Activated CD4-positive, alpha-beta memory T cell treated with anti-CD3 and anti-CD28 coated beads for 36 hours (primary cell): ENCODE measurements around the gene IGF2BP3. TPM values are rescaled to one million over a fixed set of nuclear protein-coding genes. Genes with fewer than 3 reads are reported as not detected.
"Not testable (repeated sequence)": the region's sequence is repeated elsewhere in the genome, so short reads cannot be mapped to it uniquely, and the experiment has no call there.

Experiments
- CTCF ChIA-PET: fragments of 350-600 bp; sonication (Branson Sonifier 250); formaldehyde crosslinking; loops from one replicate; lab custom pipeline; 2021; ENCODE audit warnings: antibody characterized with exemption, inconsistent platforms; lab: Charles Lee
- POLR2A ChIA-PET: fragments of 350-600 bp; sonication (Branson Sonifier 250); formaldehyde crosslinking; loops from one replicate; lab custom pipeline; 2021; ENCODE audit warnings: antibody characterized with exemption; lab: Charles Lee
- DNase-seq: peaks from one replicate; pipeline ENCODE4 v3.0.0-alpha.2; 2020
- H3K27ac Mint-ChIP-seq: one replicate; pipeline ENCODE4 v1.8.0; 2021; ENCODE audit warnings: mixed read lengths
- H3K27me3 Mint-ChIP-seq: one replicate; pipeline ENCODE4 v1.8.0; 2021; ENCODE audit warnings: mixed read lengths
- H3K36me3 Mint-ChIP-seq: one replicate; pipeline ENCODE4 v1.8.0; 2021; ENCODE audit warnings: mixed read lengths
- H3K4me1 Mint-ChIP-seq: one replicate; pipeline ENCODE4 v1.8.0; 2021; ENCODE audit warnings: low read depth, mixed read lengths
- H3K4me3 Mint-ChIP-seq: one replicate; pipeline ENCODE4 v1.8.0; 2021; ENCODE audit warnings: mild to moderate bottlenecking, mixed read lengths
- H3K9me3 Mint-ChIP-seq: one replicate; pipeline ENCODE4 v1.8.0; 2021; ENCODE audit warnings: mixed read lengths
- intact Hi-C: fragments of 100-400 bp; cut with micrococcal nuclease; formaldehyde crosslinking; loops from one replicate; pipeline ENCODE4 v1.15.1; 2023
- total RNA-seq, 2 experiments: library from RNA; stranded (reverse); gene quantifications; one replicate each; pipeline ENCODE4 v1.2.3, GENCODE V29; 2021

Gene IGF2BP3
- total RNA-seq = under 1 TPM; 0.19 to 0.24 TPM

GRCh38 chr7:23470330-23471105, at the start of gene IGF2BP3:
Gene IGF2BP3, minus strand, starts transcription at chr7:23470491. Its CDS starts 381 bp downstream, at chr7:23470110.
- no peaks in the 10 kb centered on the region for H3K9me3 Mint-ChIP-seq
- POLR2A ChIA-PET = no interaction called here
- peaks cover 2% of the 10 kb centered on the region for H3K36me3 Mint-ChIP-seq
- H3K27me3 Mint-ChIP-seq = peaks cover 62% of the 10 kb centered on the region
- H3K27ac Mint-ChIP-seq = no peak within 1 kb of the TSS
- peak within 1 kb of the TSS; percentile 64 for H3K4me3 Mint-ChIP-seq
- peaks cover 43% of the 10 kb centered on the region for H3K4me1 Mint-ChIP-seq
- CTCF ChIA-PET = interaction anchor here (0.7 to 1.4 kb wide), 3 partner anchors 112 to 194 kb away, joined by 3 to 9 read pairs (median 3); no protein-coding TSS in a partner anchor
- peak; percentile 44 for DNase-seq
- intact Hi-C loops = loop anchor here (2.0 to 5.0 kb wide), 2 partner anchors 60 to 127 kb away; partner anchors contain the start of genes CCDC126 and TRA2A

- ChIA-PET CTCF (interaction anchor here (1.0 kb wide), 1 partner anchor 242 kb away, joined by 3 read pairs; no protein-coding TSS in a partner anchor), POLR2A (interaction anchor here (0.6 kb wide), 2 partner anchors 11 to 117 kb away, joined by 3 read pairs; no protein-coding TSS in a partner anchor)
- peak; percentile 31 for DNase-seq
- Mint-ChIP-seq H3K4me1 (peaks cover 19% of the 10 kb centered on the region), H3K9me3 (no peaks in the 10 kb centered on the region), H3K36me3 (peaks cover 64% of the 10 kb centered on the region), H3K4me3 (no peak overlapping the region), H3K27ac (peak overlapping the region; percentile 71), H3K27me3 (no peaks in the 10 kb centered on the region)
- intact Hi-C loops = loop anchor here (2.0 kb wide), 1 partner anchor 16 kb away; the partner anchor contains the start of gene TRA2A
Observed at GRCh38 chr7:23514755-23515154, 44.5 kb upstream of the IGF2BP3 start.

GRCh38 chr7:23513746-23514145, 43.5 kb upstream of the IGF2BP3 start:
- H3K4me3 Mint-ChIP-seq, H3K27ac Mint-ChIP-seq, POLR2A ChIA-PET, H3K27me3 Mint-ChIP-seq, H3K9me3 Mint-ChIP-seq, DNase-seq: not testable (repeated sequence)
- CTCF ChIA-PET = interaction anchor here (0.7 kb wide), 1 partner anchor 1484 kb away, joined by 3 read pairs; no protein-coding TSS in a partner anchor
- peaks cover 19% of the 10 kb centered on the region for H3K4me1 Mint-ChIP-seq
- H3K36me3 Mint-ChIP-seq = peaks cover 60% of the 10 kb centered on the region
- intact Hi-C loops = loop anchor here (2.0 kb wide), 1 partner anchor 17 kb away; the partner anchor contains the start of gene TRA2A

GRCh38 chr7:23494009-23494408, 23.7 kb upstream of the IGF2BP3 start:
- intact Hi-C loops = no loop called here
- Mint-ChIP-seq H3K27me3 (no peaks in the 10 kb centered on the region), H3K27ac (no peak overlapping the region), H3K4me1 (peaks cover 3% of the 10 kb centered on the region), H3K9me3 (no peaks in the 10 kb centered on the region), H3K36me3 (peaks cover 6% of the 10 kb centered on the region), H3K4me3 (no peak overlapping the region)
- DNase-seq = no peak
- CTCF ChIA-PET = interaction anchor here (1.3 kb wide), 1 partner anchor 26 kb away, joined by 3 read pairs; no protein-coding TSS in a partner anchor
- POLR2A ChIA-PET = interaction anchor here (0.6 kb wide), 1 partner anchor 21 kb away, joined by 4 read pairs; no protein-coding TSS in a partner anchor

GRCh38 chr7:23491502-23491901, 21.2 kb upstream of the IGF2BP3 start:
- no peak for DNase-seq
- peak overlapping the region; percentile 80 for H3K4me3 Mint-ChIP-seq
- ChIA-PET CTCF (interaction anchor here (1.2 to 2.1 kb wide), 2 partner anchors 17 to 219 kb away, joined by 4 to 11 read pairs; no protein-coding TSS in a partner anchor), POLR2A (no interaction called here)
- H3K27me3 Mint-ChIP-seq = no peaks in the 10 kb centered on the region
- intact Hi-C loops = no loop called here
- peaks cover 3% of the 10 kb centered on the region for H3K4me1 Mint-ChIP-seq
- peaks cover 4% of the 10 kb centered on the region for H3K36me3 Mint-ChIP-seq
- no peaks in the 10 kb centered on the region for H3K9me3 Mint-ChIP-seq
- no peak overlapping the region for H3K27ac Mint-ChIP-seq

GRCh38 chr7:23490357-23491135, 20.3 kb upstream of the IGF2BP3 start:
- H3K4me3 Mint-ChIP-seq = peak overlapping the region; percentile 80
- ChIA-PET CTCF (interaction anchor here (0.9 to 2.1 kb wide), 3 partner anchors 27 to 218 kb away, joined by 3 to 11 read pairs (median 3); no protein-coding TSS in a partner anchor), POLR2A (no interaction called here)
- intact Hi-C loops = no loop called here
- H3K4me1 Mint-ChIP-seq = peaks cover 3% of the 10 kb centered on the region
- H3K36me3 Mint-ChIP-seq = peaks cover 4% of the 10 kb centered on the region
- H3K9me3 Mint-ChIP-seq = no peaks in the 10 kb centered on the region
- DNase-seq = peak; percentile 65
- peak overlapping the region; percentile 80 for H3K27ac Mint-ChIP-seq
- H3K27me3 Mint-ChIP-seq = no peaks in the 10 kb centered on the region

- intact Hi-C loops, H3K27ac Mint-ChIP-seq, DNase-seq, CTCF ChIA-PET, H3K9me3 Mint-ChIP-seq, H3K27me3 Mint-ChIP-seq, H3K36me3 Mint-ChIP-seq, H3K4me1 Mint-ChIP-seq, H3K4me3 Mint-ChIP-seq: not testable (repeated sequence)
- POLR2A ChIA-PET = interaction anchor here (1.0 kb wide), 1 partner anchor 10 kb away, joined by 4 read pairs; no protein-coding TSS in a partner anchor
Observed at GRCh38 chr7:23488714-23489113, 18.4 kb upstream of the IGF2BP3 start.

GRCh38 chr7:23487670-23488069, 17.4 kb upstream of the IGF2BP3 start:
- no peaks in the 10 kb centered on the region for H3K27me3 Mint-ChIP-seq
- peaks cover 3% of the 10 kb centered on the region for H3K4me1 Mint-ChIP-seq
- no peak overlapping the region for H3K27ac Mint-ChIP-seq
- no peak overlapping the region for H3K4me3 Mint-ChIP-seq
- no peak for DNase-seq
- H3K9me3 Mint-ChIP-seq = no peaks in the 10 kb centered on the region
- CTCF ChIA-PET = no interaction called here
- POLR2A ChIA-PET = interaction anchor here (1.0 kb wide), 1 partner anchor 11 kb away, joined by 4 read pairs; no protein-coding TSS in a partner anchor
- intact Hi-C loops = no loop called here
- peaks cover 4% of the 10 kb centered on the region for H3K36me3 Mint-ChIP-seq

- no peak overlapping the region for H3K4me3 Mint-ChIP-seq
- no peaks in the 10 kb centered on the region for H3K27me3 Mint-ChIP-seq
- ChIA-PET POLR2A (no interaction called here), CTCF (no interaction called here)
- intact Hi-C loops = no loop called here
- peaks cover 3% of the 10 kb centered on the region for H3K4me1 Mint-ChIP-seq
- peaks cover 4% of the 10 kb centered on the region for H3K36me3 Mint-ChIP-seq
- H3K27ac Mint-ChIP-seq = no peak overlapping the region
- no peak for DNase-seq
- no peaks in the 10 kb centered on the region for H3K9me3 Mint-ChIP-seq
Observed at GRCh38 chr7:23486002-23486773, 15.9 kb upstream of the IGF2BP3 start.

GRCh38 chr7:23482686-23483085, 12.4 kb upstream of the IGF2BP3 start:
- no peaks in the 10 kb centered on the region for H3K36me3 Mint-ChIP-seq
- no peaks in the 10 kb centered on the region for H3K4me1 Mint-ChIP-seq
- H3K27ac Mint-ChIP-seq = no peak overlapping the region
- POLR2A ChIA-PET = no interaction called here
- CTCF ChIA-PET = no interaction called here
- intact Hi-C loops = no loop called here
- no peak overlapping the region for H3K4me3 Mint-ChIP-seq
- no peak for DNase-seq
- peaks cover 8% of the 10 kb centered on the region for H3K27me3 Mint-ChIP-seq
- H3K9me3 Mint-ChIP-seq = no peaks in the 10 kb centered on the region
